ENCODE results near the gene PLXNB3.

- TF ChIP-seq TP53 (CRISPR knock-in tag; IDR thresholded peaks at IDR 0.05) (no peak), CTCF (IDR thresholded peaks at IDR 0.05) (no peak), EMX1 (CRISPR knock-in tag; IDR thresholded peaks at IDR 0.05) (no peak), MAX (CRISPR knock-in tag; IDR thresholded peaks at IDR 0.05) (no peak), E2F1 (CRISPR knock-in tag; IDR thresholded peaks at IDR 0.05) (no peak), JUN (CRISPR knock-in tag; IDR thresholded peaks at IDR 0.05) (no peak), HMGXB4 (CRISPR knock-in tag; IDR thresholded peaks at IDR 0.05) (no peak), ESRRA (CRISPR knock-in tag; IDR thresholded peaks at IDR 0.05; ENCODE audit: borderline replicate concordance) (no peak), AFF4 (CRISPR knock-in tag; IDR thresholded peaks at IDR 0.05; ENCODE audit: borderline replicate concordance) (no peak)
Measured at GRCh38 chrX:153783378-153784013, 19.4 kb downstream of the PLXNB3 start.

Data from WTC11 (cell line).